Activated T-cell treated with anti-CD3 and anti-CD28 coated beads for 48 hours (primary cell): ENCODE data around the gene LOXL1.

Experiments
- DNase-seq: peaks from one replicate; pipeline ENCODE4 v3.0.0-alpha.2; 2020; ENCODE audit warnings: low read depth

The LOXL1 gene, protein sequence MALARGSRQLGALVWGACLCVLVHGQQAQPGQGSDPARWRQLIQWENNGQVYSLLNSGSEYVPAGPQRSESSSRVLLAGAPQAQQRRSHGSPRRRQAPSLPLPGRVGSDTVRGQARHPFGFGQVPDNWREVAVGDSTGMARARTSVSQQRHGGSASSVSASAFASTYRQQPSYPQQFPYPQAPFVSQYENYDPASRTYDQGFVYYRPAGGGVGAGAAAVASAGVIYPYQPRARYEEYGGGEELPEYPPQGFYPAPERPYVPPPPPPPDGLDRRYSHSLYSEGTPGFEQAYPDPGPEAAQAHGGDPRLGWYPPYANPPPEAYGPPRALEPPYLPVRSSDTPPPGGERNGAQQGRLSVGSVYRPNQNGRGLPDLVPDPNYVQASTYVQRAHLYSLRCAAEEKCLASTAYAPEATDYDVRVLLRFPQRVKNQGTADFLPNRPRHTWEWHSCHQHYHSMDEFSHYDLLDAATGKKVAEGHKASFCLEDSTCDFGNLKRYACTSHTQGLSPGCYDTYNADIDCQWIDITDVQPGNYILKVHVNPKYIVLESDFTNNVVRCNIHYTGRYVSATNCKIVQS

GRCh38 chr15:73926219-73927002 lies at the start of gene LOXL1:
TSS of gene LOXL1 (plus strand) at chr15:73926462. CDS start at chr15:73926784, 322 bp downstream.
- DNase-seq = no peak

GRCh38 chr15:73879426-73879825 lies 46.8 kb upstream of the LOXL1 start:
- DNase-seq = no peak

- no peak for DNase-seq
These were observed 44.5 kb upstream of the LOXL1 start for GRCh38 chr15:73881579-73882320.

DNA sequence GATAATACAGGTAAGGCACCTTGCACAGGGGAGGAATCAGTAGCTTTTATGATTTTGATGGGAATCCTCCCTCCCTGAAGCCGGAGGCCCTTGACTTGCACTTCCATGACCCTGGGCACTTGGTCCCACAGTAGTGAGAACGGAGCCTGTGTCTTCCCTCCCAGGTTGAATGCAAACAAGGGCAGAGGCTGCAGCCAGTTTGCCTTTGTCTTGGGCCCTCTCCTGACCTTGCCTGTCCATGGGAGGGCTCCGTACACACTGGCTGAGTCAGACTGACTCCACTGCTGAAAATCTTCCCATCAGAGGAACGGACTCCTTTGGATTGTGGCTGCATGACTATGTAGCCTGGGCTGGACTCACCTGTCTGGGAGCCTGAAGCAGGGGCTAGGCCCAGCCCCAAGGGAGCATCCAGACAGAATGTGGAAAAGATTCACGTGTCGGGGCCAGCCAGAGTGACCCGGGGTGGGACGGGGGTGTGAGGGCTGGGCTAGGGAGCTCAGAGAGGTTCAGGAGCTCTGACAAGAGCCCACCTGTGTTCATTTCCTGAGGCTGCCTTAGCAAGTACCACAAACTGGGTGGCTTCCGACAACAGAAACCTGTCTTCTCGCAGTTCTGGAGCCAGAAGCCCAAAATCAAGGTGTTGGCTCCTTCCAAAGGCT lies 43.4 kb upstream of the LOXL1 start:
- DNase-seq = no peak

DNA sequence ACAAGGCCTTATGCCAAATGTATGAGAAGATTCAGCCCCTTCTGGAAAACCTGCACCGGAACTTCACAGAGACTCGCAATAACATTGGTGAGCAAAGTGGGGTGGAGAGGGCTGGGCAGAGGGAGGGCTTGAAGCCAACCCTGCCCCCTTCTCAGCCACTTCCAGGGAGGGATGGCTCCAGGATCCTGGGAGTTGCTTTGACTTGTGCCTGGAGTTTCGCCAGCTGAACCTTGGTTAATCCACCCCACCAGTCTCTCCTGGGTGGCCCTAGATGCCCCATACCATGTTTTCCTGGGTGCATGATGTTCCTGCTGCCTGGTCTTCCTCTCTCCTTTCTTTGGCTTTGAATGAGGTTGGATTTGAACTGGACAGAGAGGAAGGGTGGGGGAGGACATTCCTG lies 42.1 kb upstream of the LOXL1 start:
- DNase-seq = no peak

- DNase-seq = no peak
These were observed 40.1 kb upstream of the LOXL1 start for GRCh38 chr15:73885954-73886700.

- DNase-seq = no peak
These were observed 39.4 kb upstream of the LOXL1 start for GRCh38 chr15:73886717-73887345.

- DNase-seq = no peak
These were observed 38.8 kb upstream of the LOXL1 start for GRCh38 chr15:73887481-73887880.

- no peak for DNase-seq
These were observed 37.8 kb upstream of the LOXL1 start for GRCh38 chr15:73888224-73889041.

DNA sequence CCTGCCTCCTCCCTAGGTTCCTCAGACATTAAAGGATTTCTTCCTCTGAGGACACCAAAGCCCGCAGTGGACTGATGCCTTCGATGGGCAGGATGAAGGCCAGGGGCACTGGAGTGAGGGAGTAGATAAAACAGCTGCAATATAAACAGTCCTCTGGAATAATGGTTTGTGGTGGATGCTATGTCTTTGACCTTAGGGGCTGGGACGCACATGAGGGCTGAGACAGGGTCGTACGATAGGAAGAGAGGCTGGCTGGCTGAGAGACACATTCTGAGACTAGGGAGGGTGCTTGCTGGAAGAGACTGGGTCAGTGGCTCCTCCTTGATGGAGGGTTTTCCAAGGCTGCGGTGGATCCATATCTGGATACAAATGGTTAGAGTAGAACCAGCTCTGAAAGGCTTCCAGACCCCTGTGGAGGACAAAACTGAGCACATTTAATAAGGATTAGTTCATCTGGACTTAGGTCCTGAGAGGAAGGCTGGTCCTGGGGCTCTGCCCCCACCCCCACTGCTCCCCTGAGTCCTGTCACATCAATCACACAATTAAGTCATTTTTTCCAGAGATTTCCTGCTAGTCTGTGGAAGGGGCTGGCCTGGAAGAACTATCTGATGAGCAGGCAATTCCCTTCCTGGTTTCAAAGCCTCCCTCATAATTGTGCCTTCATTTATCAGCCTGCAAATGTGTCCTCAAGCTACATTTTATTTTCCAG lies 37.1 kb upstream of the LOXL1 start:
- no peak for DNase-seq

GRCh38 chr15:73889762-73890124 lies 36.5 kb upstream of the LOXL1 start:
- DNase-seq = no peak

DNA sequence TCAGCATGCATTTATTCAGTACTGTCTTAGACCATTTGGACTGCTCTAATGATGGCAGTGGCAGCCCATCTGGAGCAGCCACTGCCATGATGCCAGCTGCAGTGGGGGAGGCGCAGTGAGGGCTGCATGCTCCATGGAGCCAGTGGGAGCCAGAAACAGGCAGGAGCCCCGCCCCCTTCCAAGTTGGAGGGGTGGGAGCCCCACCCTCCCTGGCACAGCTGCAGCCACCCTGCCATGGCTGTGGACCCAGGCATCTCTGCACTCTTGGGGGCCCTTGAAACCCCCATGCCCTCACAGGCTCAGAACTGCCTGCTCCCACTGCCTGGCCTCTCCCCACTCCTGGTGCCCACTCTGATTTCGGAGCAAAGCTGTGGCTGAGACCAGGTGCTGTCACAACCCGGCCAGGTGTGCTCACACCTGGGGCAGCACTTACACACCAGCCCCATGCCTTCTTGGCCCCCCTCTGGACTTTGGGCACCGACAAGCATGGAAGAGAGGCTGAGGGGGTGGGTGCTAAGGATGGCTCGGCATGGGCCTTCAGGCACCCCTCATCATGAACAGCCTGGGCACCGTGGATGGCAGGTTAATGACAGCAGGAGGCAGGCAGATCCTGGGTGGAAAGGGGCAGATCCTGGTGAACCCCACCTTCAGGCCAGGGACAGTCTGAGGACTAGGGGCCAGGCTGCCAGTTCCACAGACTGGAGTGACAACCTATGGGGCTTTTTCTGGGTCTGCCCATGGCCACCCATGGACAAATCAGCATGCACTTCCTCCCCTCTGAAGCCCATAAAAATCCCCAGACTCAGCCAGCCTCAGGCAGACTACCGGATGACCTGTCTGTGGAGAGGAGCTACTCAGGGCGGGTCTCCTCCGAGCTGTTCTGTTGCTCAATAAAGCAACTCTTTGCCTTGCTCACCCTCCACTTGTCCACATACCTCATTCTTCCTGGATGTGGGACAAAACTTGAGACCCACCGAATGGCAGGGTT lies 34.6 kb upstream of the LOXL1 start:
- DNase-seq = no peak

- no peak for DNase-seq
These were observed 33.6 kb upstream of the LOXL1 start for GRCh38 chr15:73892446-73893226.

- DNase-seq = no peak
These were observed 32.0 kb upstream of the LOXL1 start for GRCh38 chr15:73894133-73894814.

- peak; percentile 66 for DNase-seq
These were observed 28.6 kb upstream of the LOXL1 start for GRCh38 chr15:73897441-73898261.
